GM23338 (cell line): ENCODE measurements around the gene BDP1.
"Not testable (repeated sequence)": the region's sequence is repeated elsewhere in the genome, so short reads cannot be mapped to it uniquely, and the experiment has no call there.

Source experiments
- CREB1 ChIP-seq: fragments of 250-450 bp; sonication (Bioruptor Pico); IDR thresholded peaks from 2 replicates; pipeline ENCODE4 v1.5.0; 2020; ENCODE audit warnings: low read depth, mild to moderate bottlenecking, moderate library complexity
- EZH2 ChIP-seq: fragments of 200-600 bp; sonication (generic); IDR thresholded peaks from one replicate; pipeline ENCODE4 v1.8.0; 2017; ENCODE audit warnings: antibody characterized with exemption, mild to moderate bottlenecking, low read depth; ENCODE audit not compliant: unreplicated experiment
- EZH2phosphoT487 ChIP-seq: fragments of 200-600 bp; sonication (generic); IDR thresholded peaks from one replicate; pipeline ENCODE4 v1.8.1; 2018; ENCODE audit warnings: antibody characterized with exemption; ENCODE audit not compliant: unreplicated experiment
- JUNB ChIP-seq: IDR thresholded peaks from one replicate; pipeline ENCODE4 v1.6.1; 2016; ENCODE audit warnings: antibody characterized with exemption; ENCODE audit not compliant: unreplicated experiment
- POLR2AphosphoS5 ChIP-seq: IDR thresholded peaks from 2 replicates; pipeline ENCODE4 v1.6.1; 2016; ENCODE audit warnings: antibody characterized with exemption, low read depth
- ZNF114 ChIP-seq: fragments of 250-450 bp; sonication (Bioruptor Pico); IDR thresholded peaks from 2 replicates; pipeline ENCODE4 v1.5.0; 2020; ENCODE audit warnings: mild to moderate bottlenecking, moderate library complexity
- ZNF331 ChIP-seq: fragments of 250-450 bp; sonication (Bioruptor Pico); IDR thresholded peaks from 2 replicates; pipeline ENCODE4 v1.5.0; 2020; ENCODE audit warnings: low read depth, mild to moderate bottlenecking, moderate library complexity
- TF ChIP-seq, protein P1 (sequence below): IDR thresholded peaks from one replicate; pipeline ENCODE4 v1.6.1; 2018; ENCODE audit warnings: antibody characterized with exemption; ENCODE audit not compliant: unreplicated experiment
- TF ChIP-seq, protein P2 (sequence below), 2 experiments: fragments of 200-600 bp in 1 of 2; sonication (generic) in 1 of 2; conservative IDR thresholded peaks; 2 replicates each; pipeline versions ENCODE4 v1.5.1 to v1.6.1; 2016 to 2017; ENCODE audit warnings: antibody characterized with exemption in 2 of 2, low read depth in 2 of 2, mild to moderate bottlenecking in 2 of 2, moderate library complexity in 1 of 2
- TF ChIP-seq, protein P3 (sequence below): fragments of 250-450 bp; sonication (Bioruptor Pico); IDR thresholded peaks from 2 replicates; pipeline ENCODE4 v1.5.0; 2020; ENCODE audit warnings: mild to moderate bottlenecking, moderate library complexity

- TF ChIP-seq, protein P1, sequence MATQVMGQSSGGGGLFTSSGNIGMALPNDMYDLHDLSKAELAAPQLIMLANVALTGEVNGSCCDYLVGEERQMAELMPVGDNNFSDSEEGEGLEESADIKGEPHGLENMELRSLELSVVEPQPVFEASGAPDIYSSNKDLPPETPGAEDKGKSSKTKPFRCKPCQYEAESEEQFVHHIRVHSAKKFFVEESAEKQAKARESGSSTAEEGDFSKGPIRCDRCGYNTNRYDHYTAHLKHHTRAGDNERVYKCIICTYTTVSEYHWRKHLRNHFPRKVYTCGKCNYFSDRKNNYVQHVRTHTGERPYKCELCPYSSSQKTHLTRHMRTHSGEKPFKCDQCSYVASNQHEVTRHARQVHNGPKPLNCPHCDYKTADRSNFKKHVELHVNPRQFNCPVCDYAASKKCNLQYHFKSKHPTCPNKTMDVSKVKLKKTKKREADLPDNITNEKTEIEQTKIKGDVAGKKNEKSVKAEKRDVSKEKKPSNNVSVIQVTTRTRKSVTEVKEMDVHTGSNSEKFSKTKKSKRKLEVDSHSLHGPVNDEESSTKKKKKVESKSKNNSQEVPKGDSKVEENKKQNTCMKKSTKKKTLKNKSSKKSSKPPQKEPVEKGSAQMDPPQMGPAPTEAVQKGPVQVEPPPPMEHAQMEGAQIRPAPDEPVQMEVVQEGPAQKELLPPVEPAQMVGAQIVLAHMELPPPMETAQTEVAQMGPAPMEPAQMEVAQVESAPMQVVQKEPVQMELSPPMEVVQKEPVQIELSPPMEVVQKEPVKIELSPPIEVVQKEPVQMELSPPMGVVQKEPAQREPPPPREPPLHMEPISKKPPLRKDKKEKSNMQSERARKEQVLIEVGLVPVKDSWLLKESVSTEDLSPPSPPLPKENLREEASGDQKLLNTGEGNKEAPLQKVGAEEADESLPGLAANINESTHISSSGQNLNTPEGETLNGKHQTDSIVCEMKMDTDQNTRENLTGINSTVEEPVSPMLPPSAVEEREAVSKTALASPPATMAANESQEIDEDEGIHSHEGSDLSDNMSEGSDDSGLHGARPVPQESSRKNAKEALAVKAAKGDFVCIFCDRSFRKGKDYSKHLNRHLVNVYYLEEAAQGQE: not testable (repeated sequence)
- TF ChIP-seq EZH2; EZH2phosphoT487; POLR2AphosphoS5; ZNF331 (CRISPR knock-in tag); JUNB; ZNF114 (CRISPR knock-in tag); CREB1 (CRISPR knock-in tag): not testable (repeated sequence)
- TF ChIP-seq, protein P2, sequence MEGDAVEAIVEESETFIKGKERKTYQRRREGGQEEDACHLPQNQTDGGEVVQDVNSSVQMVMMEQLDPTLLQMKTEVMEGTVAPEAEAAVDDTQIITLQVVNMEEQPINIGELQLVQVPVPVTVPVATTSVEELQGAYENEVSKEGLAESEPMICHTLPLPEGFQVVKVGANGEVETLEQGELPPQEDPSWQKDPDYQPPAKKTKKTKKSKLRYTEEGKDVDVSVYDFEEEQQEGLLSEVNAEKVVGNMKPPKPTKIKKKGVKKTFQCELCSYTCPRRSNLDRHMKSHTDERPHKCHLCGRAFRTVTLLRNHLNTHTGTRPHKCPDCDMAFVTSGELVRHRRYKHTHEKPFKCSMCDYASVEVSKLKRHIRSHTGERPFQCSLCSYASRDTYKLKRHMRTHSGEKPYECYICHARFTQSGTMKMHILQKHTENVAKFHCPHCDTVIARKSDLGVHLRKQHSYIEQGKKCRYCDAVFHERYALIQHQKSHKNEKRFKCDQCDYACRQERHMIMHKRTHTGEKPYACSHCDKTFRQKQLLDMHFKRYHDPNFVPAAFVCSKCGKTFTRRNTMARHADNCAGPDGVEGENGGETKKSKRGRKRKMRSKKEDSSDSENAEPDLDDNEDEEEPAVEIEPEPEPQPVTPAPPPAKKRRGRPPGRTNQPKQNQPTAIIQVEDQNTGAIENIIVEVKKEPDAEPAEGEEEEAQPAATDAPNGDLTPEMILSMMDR (conservative IDR thresholded peaks at IDR 0.05; ENCODE audit: low read depth in 2 of 2): not testable (repeated sequence)
- TF ChIP-seq, protein P3, sequence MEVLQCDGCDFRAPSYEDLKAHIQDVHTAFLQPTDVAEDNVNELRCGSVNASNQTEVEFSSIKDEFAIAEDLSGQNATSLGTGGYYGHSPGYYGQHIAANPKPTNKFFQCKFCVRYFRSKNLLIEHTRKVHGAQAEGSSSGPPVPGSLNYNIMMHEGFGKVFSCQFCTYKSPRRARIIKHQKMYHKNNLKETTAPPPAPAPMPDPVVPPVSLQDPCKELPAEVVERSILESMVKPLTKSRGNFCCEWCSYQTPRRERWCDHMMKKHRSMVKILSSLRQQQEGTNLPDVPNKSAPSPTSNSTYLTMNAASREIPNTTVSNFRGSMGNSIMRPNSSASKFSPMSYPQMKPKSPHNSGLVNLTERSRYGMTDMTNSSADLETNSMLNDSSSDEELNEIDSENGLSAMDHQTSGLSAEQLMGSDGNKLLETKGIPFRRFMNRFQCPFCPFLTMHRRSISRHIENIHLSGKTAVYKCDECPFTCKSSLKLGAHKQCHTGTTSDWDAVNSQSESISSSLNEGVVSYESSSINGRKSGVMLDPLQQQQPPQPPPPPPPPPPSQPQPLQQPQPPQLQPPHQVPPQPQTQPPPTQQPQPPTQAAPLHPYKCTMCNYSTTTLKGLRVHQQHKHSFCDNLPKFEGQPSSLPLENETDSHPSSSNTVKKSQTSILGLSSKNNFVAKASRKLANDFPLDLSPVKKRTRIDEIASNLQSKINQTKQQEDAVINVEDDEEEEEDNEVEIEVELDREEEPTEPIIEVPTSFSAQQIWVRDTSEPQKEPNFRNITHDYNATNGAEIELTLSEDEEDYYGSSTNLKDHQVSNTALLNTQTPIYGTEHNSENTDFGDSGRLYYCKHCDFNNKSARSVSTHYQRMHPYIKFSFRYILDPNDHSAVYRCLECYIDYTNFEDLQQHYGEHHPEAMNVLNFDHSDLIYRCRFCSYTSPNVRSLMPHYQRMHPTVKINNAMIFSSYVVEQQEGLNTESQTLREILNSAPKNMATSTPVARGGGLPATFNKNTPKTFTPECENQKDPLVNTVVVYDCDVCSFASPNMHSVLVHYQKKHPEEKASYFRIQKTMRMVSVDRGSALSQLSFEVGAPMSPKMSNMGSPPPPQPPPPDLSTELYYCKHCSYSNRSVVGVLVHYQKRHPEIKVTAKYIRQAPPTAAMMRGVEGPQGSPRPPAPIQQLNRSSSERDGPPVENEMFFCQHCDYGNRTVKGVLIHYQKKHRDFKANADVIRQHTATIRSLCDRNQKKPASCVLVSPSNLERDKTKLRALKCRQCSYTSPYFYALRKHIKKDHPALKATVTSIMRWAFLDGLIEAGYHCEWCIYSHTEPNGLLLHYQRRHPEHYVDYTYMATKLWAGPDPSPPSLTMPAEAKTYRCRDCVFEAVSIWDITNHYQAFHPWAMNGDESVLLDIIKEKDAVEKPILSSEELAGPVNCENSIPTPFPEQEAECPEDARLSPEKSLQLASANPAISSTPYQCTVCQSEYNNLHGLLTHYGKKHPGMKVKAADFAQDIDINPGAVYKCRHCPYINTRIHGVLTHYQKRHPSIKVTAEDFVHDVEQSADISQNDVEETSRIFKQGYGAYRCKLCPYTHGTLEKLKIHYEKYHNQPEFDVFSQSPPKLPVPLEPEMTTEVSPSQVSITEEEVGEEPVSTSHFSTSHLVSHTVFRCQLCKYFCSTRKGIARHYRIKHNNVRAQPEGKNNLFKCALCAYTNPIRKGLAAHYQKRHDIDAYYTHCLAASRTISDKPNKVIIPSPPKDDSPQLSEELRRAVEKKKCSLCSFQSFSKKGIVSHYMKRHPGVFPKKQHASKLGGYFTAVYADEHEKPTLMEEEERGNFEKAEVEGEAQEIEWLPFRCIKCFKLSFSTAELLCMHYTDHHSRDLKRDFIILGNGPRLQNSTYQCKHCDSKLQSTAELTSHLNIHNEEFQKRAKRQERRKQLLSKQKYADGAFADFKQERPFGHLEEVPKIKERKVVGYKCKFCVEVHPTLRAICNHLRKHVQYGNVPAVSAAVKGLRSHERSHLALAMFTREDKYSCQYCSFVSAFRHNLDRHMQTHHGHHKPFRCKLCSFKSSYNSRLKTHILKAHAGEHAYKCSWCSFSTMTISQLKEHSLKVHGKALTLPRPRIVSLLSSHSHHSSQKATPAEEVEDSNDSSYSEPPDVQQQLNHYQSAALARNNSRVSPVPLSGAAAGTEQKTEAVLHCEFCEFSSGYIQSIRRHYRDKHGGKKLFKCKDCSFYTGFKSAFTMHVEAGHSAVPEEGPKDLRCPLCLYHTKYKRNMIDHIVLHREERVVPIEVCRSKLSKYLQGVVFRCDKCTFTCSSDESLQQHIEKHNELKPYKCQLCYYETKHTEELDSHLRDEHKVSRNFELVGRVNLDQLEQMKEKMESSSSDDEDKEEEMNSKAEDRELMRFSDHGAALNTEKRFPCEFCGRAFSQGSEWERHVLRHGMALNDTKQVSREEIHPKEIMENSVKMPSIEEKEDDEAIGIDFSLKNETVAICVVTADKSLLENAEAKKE (CRISPR knock-in tag): not testable (repeated sequence)
Observed at GRCh38 chr5:71550885-71551284, 95.4 kb downstream of the BDP1 start.
